Fibroblast of lung (primary cell): ENCODE measurements around the gene PIK3AP1. TPM values are rescaled to one million over a fixed set of nuclear protein-coding genes. Genes with fewer than 3 reads are reported as not detected.
"Not testable (repeated sequence)": the region's sequence is repeated elsewhere in the genome, so short reads cannot be mapped to it uniquely, and the experiment has no call there.

Experiments used
- DNase-seq, 2 donors: peaks; one replicate each; pipeline versions ENCODE4 v3.0.0 to v3.0.0-alpha.2; 2010; ENCODE audit warnings: low read depth in 2 of 2
- H2AFZ ChIP-seq: 2 replicates; pipeline ENCODE4 v1.5.1; 2012; ENCODE audit warnings: low read length, control low read depth, inconsistent platforms
- H3K27ac ChIP-seq: 2 replicates; pipeline ENCODE4 v1.5.1; 2011; ENCODE audit warnings: low read length, control low read depth; ENCODE audit not compliant: insufficient read depth
- H3K27me3 ChIP-seq: 2 replicates; pipeline ENCODE4 v1.5.1; 2011; ENCODE audit warnings: mild to moderate bottlenecking, low read length; ENCODE audit not compliant: control insufficient read depth, insufficient read depth
- H3K36me3 ChIP-seq: 2 replicates; pipeline ENCODE4 v1.5.1; 2011; ENCODE audit warnings: low read length; ENCODE audit not compliant: control insufficient read depth, insufficient read depth
- H3K4me1 ChIP-seq: 2 replicates; pipeline ENCODE4 v1.5.1; 2011; ENCODE audit warnings: low read length; ENCODE audit not compliant: control insufficient read depth, insufficient read depth; ENCODE audit errors: extremely low read depth
- H3K4me2 ChIP-seq: 2 replicates; pipeline ENCODE4 v1.5.1; 2011; ENCODE audit warnings: low read length, control low read depth; ENCODE audit not compliant: insufficient read depth; ENCODE audit errors: extremely low read depth
- H3K4me3 ChIP-seq, 4 experiments: fragments of 200-600 bp in 1 of 4; sonication (generic) in 1 of 4; replicated peaks in 1 of 4; 2 replicates each; pipeline ENCODE4 v1.5.1; 2011 to 2016; ENCODE audit warnings: low read length in 4 of 4, low read depth in 3 of 4, mild to moderate bottlenecking in 3 of 4, control low read depth in 2 of 4, inconsistent platforms in 1 of 4, mixed read lengths in 1 of 4; ENCODE audit not compliant: insufficient read depth in 1 of 4; ENCODE audit errors: control extremely low read depth in 1 of 4
- H3K79me2 ChIP-seq: 2 replicates; pipeline ENCODE4 v1.5.1; 2012; ENCODE audit warnings: mild to moderate bottlenecking, low read length, inconsistent platforms; ENCODE audit not compliant: control insufficient read depth, insufficient read depth
- H3K9ac ChIP-seq: 2 replicates; pipeline ENCODE4 v1.5.1; 2011; ENCODE audit warnings: mild to moderate bottlenecking, low read length, control low read depth; ENCODE audit not compliant: insufficient read depth
- H3K9me3 ChIP-seq: 2 replicates; pipeline ENCODE4 v1.5.1; 2012; ENCODE audit warnings: low read depth, low read length; ENCODE audit not compliant: control insufficient read depth, insufficient read depth
- H4K20me1 ChIP-seq: 2 replicates; pipeline ENCODE4 v1.5.1; 2011; ENCODE audit warnings: low read length; ENCODE audit not compliant: control insufficient read depth, insufficient read depth; ENCODE audit errors: extremely low read depth
- CTCF ChIP-seq, 2 donors: IDR thresholded peaks in 1 of 2; conservative IDR thresholded peaks in 1 of 2; 1 replicate in 1 of 2; 2 replicates in 1 of 2; pipeline ENCODE4 v1.5.1; 2011 to 2012; ENCODE audit warnings: low read length in 2 of 2, control low read depth in 1 of 2, inconsistent platforms in 1 of 2, low read depth in 1 of 2, mild to moderate bottlenecking in 1 of 2
- EZH2 ChIP-seq: IDR thresholded peaks from 2 replicates; pipeline ENCODE4 v1.5.1; 2012; ENCODE audit warnings: low read length, control low read depth, mild to moderate bottlenecking; ENCODE audit errors: missing control alignments
- polyA plus RNA-seq, 2 donors: library from polyadenylated mRNA; depleted of rRNA in 1 of 2; stranded (reverse) in 1 of 2; unstranded in 1 of 2; fragments of >200 nt; gene quantifications; 2 replicates each; pipeline ENCODE4 v1.2.1, GENCODE V29; 2011 to 2012; ENCODE audit warnings: missing spikeins in 1 of 2
- total RNA-seq: library from RNA; depleted of rRNA; stranded (reverse); fragments of >200 nt; gene quantifications from 2 replicates; pipeline ENCODE4 v1.2.1, GENCODE V29; 2014

Gene PIK3AP1
- total and polyA plus RNA-seq, 2 donors (not counting 1 experiment from before 2014, with no cell fraction given), result 0.17 to 0.24 TPM

GRCh38 chr10:96578022-96578421, 142.3 kb downstream of the PIK3AP1 start:
- Histone ChIP-seq H3K4me3 (no peak overlapping the region), H4K20me1 (peaks cover 5% of the 10 kb centered on the region), H3K79me2 (peaks cover 93% of the 10 kb centered on the region), H3K9me3 (no peaks in the 10 kb centered on the region), H3K36me3 (no peaks in the 10 kb centered on the region), H3K9ac (no peak overlapping the region), H2AFZ (no peak overlapping the region), H3K27ac (no peak overlapping the region), H3K4me2 (no peak overlapping the region), H3K27me3 (no peaks in the 10 kb centered on the region), H3K4me1 (no peaks in the 10 kb centered on the region)
- no peak for TF ChIP-seq EZH2
- TF ChIP-seq CTCF (conservative IDR thresholded peaks at IDR 0.05 in 1 of 2, IDR thresholded peaks at IDR 0.05 in 1 of 2; ENCODE audit: low read depth in 1 of 2, low read length in 2 of 2), result no peak
- no peak for DNase-seq

GRCh38 chr10:96577069-96577468, 143.2 kb downstream of the PIK3AP1 start:
- H3K27ac ChIP-seq, result no peak overlapping the region
- no peak overlapping the region for H3K4me2 ChIP-seq
- peaks cover 93% of the 10 kb centered on the region for H3K79me2 ChIP-seq
- H3K9me3 ChIP-seq, result no peaks in the 10 kb centered on the region
- TF ChIP-seq EZH2 (no peak), CTCF (conservative IDR thresholded peaks at IDR 0.05 in 1 of 2, IDR thresholded peaks at IDR 0.05 in 1 of 2; ENCODE audit: low read depth in 1 of 2, low read length in 2 of 2) (no peak)
- no peaks in the 10 kb centered on the region for H3K27me3 ChIP-seq
- peaks cover 4% of the 10 kb centered on the region for H4K20me1 ChIP-seq
- DNase-seq, result no peak
- no peaks in the 10 kb centered on the region for H3K36me3 ChIP-seq
- H3K4me3 ChIP-seq, result no peak overlapping the region
- no peaks in the 10 kb centered on the region for H3K4me1 ChIP-seq
- no peak overlapping the region for H2AFZ ChIP-seq
- H3K9ac ChIP-seq, result no peak overlapping the region

GRCh38 chr10:96576277-96576980, 143.9 kb downstream of the PIK3AP1 start:
- Histone ChIP-seq H3K36me3 (no peaks in the 10 kb centered on the region), H3K9ac (no peak overlapping the region), H3K4me1 (no peaks in the 10 kb centered on the region), H2AFZ (no peak overlapping the region), H3K27me3 (no peaks in the 10 kb centered on the region), H3K4me2 (no peak overlapping the region), H3K4me3 (no peak overlapping the region), H3K79me2 (peaks cover 92% of the 10 kb centered on the region), H4K20me1 (peaks cover 2% of the 10 kb centered on the region), H3K9me3 (no peaks in the 10 kb centered on the region), H3K27ac (no peak overlapping the region)
- TF ChIP-seq CTCF (conservative IDR thresholded peaks at IDR 0.05 in 1 of 2, IDR thresholded peaks at IDR 0.05 in 1 of 2; ENCODE audit: low read depth in 1 of 2, low read length in 2 of 2) (no peak), EZH2 (no peak)
- DNase-seq, result no peak

GRCh38 chr10:96574564-96574963, 145.8 kb downstream of the PIK3AP1 start:
- H3K4me1 ChIP-seq, DNase-seq, H3K9ac ChIP-seq, H3K36me3 ChIP-seq, H4K20me1 ChIP-seq, H2AFZ ChIP-seq, H3K4me2 ChIP-seq, H3K9me3 ChIP-seq, H3K27me3 ChIP-seq, H3K27ac ChIP-seq, H3K4me3 ChIP-seq: not testable (repeated sequence)
- peaks cover 92% of the 10 kb centered on the region for H3K79me2 ChIP-seq
